Measurements from ENCODE around the gene MSANTD2.

Gene MSANTD2

GRCh38 chr11:124804884-124805283, 4.7 kb upstream of the MSANTD2 start:
- Mint-ChIP-seq H3K36me3 (ENCODE audit: low read depth) (peaks cover 18% of the 10 kb centered on the region), H3K4me1 (peaks cover 14% of the 10 kb centered on the region), H3K9me3 (no peaks in the 10 kb centered on the region), H3K27ac (no peak overlapping the region), H3K27me3 (ENCODE audit: low read depth) (no peaks in the 10 kb centered on the region), H3K4me3 (peak overlapping the region in 1 of 3 experiments; percentile 19)
- TF ChIP-seq CTCF (IDR thresholded peaks at IDR 0.05; ENCODE audit: unreplicated experiment in 3 of 3), result no peak

- Mint-ChIP-seq H3K9me3 (no peaks in the 10 kb centered on the region), H3K36me3 (ENCODE audit: low read depth) (peaks cover 18% of the 10 kb centered on the region), H3K4me1 (peaks cover 32% of the 10 kb centered on the region), H3K4me3 (peak overlapping the region; percentile 93 to 97 (median 96)), H3K27me3 (ENCODE audit: low read depth) (no peaks in the 10 kb centered on the region), H3K27ac (peak overlapping the region; percentile 99 to 100 (median 100))
- TF ChIP-seq CTCF (IDR thresholded peaks at IDR 0.05; ENCODE audit: unreplicated experiment in 3 of 3), result no peak
Measured at GRCh38 chr11:124801636-124802312, 1.6 kb upstream of the MSANTD2 start.

- TF ChIP-seq CTCF (IDR thresholded peaks at IDR 0.05; ENCODE audit: unreplicated experiment in 3 of 3), result no peak
- H3K27me3 Mint-ChIP-seq (ENCODE audit: low read depth), result no peaks in the 10 kb centered on the region
- peak overlapping the region; percentile 93 to 97 (median 96) for H3K4me3 Mint-ChIP-seq
- peaks cover 17% of the 10 kb centered on the region for H3K36me3 Mint-ChIP-seq (ENCODE audit: low read depth)
- no peaks in the 10 kb centered on the region for H3K9me3 Mint-ChIP-seq
- peak overlapping the region; percentile 99 to 100 (median 100) for H3K27ac Mint-ChIP-seq
- peaks cover 32% of the 10 kb centered on the region for H3K4me1 Mint-ChIP-seq
Measured at GRCh38 chr11:124801014-124801413, 808 bp upstream of the MSANTD2 start.

GRCh38 chr11:124799348-124800225, 619 bp downstream of the MSANTD2 start:
- TF ChIP-seq CTCF (IDR thresholded peaks at IDR 0.05; ENCODE audit: unreplicated experiment in 3 of 3), result peak in 1 of 3 experiments; percentile 8
- Mint-ChIP-seq H3K36me3 (ENCODE audit: low read depth) (peaks cover 4% of the 10 kb centered on the region), H3K27me3 (ENCODE audit: low read depth) (no peaks in the 10 kb centered on the region), H3K9me3 (no peaks in the 10 kb centered on the region), H3K27ac (peak overlapping the region; percentile 97 to 100 (median 98)), H3K4me1 (peaks cover 32% of the 10 kb centered on the region), H3K4me3 (peak overlapping the region; percentile 88 to 97 (median 93))

GRCh38 chr11:124798991-124799347, 1.2 kb downstream of the MSANTD2 start:
- Mint-ChIP-seq H3K27me3 (ENCODE audit: low read depth) (no peaks in the 10 kb centered on the region), H3K27ac (peak overlapping the region; percentile 97 to 98 (median 97)), H3K9me3 (no peaks in the 10 kb centered on the region), H3K4me1 (peaks cover 36% of the 10 kb centered on the region), H3K36me3 (ENCODE audit: low read depth) (no peaks in the 10 kb centered on the region), H3K4me3 (peak overlapping the region; percentile 88 to 93 (median 88))
- no peak for TF ChIP-seq CTCF (IDR thresholded peaks at IDR 0.05; ENCODE audit: unreplicated experiment in 3 of 3)
